Bone marrow (tissue), 2 donors: ENCODE results near the gene NCKAP5.

Experiments
- DNase-seq, 2 donors: peaks; one replicate each; lab custom pipeline; 2025; lab: John Stamatoyannopoulos, UW

Gene NCKAP5

DNA sequence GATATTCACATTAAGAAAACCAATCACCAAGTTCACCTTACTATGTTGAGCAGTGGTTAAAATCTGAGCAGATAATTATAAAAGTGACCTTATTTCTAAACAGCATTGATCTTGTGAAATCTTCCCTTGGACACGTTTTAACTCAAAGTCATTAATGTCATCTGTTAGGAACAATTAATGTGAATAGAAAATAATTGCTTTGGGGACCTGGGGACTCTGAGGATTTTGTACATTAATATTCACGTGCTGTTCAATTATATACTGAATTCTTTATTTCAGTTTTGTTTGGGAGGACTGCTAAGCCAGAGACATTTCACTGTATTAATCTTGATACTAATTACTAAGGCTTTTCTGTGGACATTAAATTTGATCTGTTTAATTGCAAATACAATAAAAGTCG is 771.2 kb downstream of the NCKAP5 start:
- DNase-seq = no peak

DNA sequence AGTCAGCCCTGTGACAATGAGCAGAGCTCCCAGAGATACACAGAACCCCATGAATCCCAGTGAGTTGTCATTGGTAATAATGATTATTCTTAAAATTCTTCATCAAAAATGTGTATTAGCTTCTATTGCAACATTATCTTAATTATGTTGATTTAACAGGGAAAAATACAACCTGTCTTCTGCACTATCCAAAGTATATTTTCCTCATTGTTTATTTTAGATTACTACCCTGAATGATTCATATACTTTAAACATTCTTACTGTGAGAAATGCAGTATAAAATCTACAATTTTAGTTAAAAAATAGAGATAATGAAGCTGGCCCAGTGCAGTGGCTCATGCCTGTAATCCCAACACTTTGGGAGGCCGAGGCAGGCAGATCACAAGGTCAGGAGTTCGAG is 773.0 kb downstream of the NCKAP5 start:
- DNase-seq = no peak

DNA sequence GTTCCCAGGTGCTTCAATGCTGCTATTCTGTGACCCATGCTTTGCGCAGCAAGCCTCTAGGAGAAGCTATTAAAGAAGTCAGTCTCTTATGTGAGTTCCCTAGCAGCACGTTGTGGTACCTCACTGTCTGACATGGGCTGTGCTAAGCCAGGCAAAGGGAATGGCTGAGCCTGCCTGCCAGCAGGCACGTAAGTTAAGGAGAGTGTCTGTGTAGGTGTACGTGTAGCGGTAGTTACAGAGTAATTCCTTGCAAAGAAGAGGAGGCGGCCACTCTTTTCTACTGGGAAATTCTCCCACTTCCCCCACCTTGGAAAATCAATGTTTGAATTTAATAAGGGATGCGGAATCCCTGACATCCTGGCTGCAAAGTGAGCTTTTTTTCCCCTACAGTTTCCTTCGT is 774.7 kb downstream of the NCKAP5 start:
- no peak for DNase-seq

DNA sequence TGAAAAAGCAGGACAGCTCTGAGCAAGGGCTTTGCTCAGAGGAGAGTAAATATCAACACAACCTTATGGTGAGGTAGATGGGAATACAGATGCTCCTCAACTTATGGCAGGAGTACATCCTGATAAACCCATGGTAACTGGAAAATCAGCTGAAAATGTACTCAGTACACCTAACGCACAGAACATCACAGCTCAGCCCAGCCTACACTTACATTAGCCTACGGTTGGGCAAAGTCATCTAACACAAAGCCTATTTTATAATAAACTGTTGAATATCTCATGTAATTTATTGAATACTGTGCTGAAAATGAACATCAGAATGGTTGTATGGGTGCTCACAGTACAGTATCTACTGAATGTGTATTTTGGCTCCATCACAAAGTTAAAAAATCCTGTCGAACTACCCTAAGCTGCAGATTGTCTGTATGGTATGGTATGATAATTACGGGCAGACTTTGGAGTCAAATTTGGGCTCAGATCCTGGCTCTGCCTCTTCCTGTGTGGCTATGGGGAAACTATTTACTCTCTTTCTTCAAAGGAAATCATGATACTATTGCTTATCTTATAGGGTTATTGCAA is 778.0 kb downstream of the NCKAP5 start:
- DNase-seq = no peak

DNA sequence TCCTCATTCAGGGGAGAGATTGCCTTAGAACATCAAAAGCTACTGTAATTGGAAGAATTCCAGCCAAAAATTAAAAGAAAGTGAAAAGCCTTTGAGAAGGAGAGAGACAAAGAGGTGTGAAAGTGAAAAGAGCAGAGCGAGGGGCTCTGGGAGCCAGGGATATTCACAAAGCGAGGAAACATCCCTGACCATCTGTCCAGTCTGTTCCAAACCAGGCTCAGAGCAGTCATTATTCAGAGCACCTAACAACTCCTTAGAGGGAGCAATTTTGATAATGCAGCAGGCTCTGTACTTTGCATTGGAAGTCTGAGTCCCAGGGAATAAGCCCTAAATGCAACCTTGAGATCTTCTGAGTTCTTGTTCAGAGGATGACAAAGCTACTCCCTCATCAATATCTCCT is 779.2 kb downstream of the NCKAP5 start:
- no peak for DNase-seq

DNA sequence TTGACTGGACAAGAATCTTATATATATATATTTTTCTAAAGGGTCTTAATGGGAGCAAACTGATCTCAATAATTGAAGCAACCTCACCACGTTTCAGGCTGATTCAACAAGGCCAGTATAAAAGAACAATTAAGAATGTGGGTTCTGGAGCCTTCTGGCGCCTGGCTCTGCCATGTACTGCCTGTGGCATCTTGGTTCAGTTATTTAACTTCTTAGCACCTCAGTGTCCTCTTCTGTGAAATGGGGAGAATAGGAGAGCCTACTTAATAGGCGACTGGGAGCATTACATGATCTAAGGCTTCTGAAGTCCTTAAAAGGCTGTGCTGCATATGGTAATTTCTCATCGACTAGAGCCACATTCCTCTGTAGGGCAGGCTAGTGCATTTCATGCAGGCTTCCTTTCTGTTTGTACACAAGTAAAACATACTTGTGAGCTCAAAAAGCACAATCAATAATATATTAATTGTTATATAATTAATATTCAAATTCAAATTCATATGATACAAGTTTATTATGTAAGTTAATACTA is 779.9 kb downstream of the NCKAP5 start:
- DNase-seq = no peak

DNA sequence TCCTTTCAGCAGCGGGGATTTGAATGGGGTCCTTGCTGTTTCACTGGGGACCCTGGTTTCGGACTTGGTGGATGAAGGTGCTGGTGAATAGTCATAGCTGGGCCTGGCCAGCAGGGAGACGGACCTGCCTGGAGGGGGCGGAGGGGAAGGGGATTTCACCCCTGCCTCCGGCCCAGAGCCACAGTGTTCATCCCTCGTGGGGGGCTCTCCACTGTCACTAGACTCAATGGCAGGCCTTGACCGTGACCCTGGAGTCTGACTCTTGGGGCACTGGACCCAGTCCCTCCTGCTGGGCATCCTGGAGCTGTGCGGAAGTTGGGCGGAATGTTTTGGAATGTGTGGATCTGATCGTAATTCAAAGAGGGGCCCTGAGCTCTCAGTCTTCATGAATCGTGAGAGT is 784.4 kb downstream of the NCKAP5 start:
- DNase-seq = no peak

DNA sequence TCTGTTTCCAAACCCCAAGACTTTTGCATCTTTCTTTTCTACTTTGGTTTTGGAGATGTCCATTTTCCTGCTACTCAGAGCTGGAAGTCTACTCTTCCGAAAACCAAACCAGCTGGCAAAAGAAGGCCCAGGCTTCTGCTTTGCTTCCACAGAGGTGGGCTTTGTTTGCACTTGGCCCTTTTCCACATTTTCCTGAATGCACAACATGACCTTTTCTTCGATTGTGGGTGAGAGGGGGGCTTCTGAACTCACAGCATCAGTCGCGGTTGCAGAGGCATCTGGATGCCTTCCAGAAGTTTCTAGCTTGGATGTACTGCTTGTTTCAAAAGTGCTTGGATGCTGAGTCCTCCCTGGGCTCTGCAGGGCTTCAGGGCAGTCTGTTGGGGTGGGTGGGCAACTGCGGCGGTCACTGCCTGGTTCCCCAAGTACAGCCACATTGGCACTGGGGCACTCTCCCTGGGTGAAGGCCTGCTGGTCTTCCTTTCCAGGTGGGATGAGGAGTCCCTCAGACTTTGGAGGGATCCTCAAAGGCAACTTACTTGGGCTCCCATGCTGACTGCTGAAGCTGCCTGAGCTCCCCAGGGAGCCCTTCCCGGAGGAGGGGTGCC is 786.0 kb downstream of the NCKAP5 start:
- DNase-seq = no peak

DNA sequence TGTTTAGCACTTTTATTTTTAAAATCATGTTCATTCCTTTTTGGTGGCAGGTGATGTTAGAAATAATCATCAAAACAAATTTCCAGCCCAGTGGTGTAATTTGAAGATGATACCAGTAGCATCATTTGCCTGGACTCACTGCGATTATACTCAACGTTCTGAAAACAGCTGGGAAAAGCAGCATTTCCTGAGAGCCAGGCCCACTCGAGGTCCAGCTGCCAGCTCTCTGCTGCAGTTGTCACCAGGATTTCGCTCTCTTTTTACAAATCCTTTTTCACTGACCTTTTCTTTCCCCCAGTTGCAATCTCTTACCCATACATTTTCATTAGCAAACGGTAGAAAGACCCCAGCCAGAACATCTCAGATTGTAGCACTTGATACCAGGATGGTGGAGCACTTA is 787.6 kb downstream of the NCKAP5 start:
- no peak for DNase-seq

DNA sequence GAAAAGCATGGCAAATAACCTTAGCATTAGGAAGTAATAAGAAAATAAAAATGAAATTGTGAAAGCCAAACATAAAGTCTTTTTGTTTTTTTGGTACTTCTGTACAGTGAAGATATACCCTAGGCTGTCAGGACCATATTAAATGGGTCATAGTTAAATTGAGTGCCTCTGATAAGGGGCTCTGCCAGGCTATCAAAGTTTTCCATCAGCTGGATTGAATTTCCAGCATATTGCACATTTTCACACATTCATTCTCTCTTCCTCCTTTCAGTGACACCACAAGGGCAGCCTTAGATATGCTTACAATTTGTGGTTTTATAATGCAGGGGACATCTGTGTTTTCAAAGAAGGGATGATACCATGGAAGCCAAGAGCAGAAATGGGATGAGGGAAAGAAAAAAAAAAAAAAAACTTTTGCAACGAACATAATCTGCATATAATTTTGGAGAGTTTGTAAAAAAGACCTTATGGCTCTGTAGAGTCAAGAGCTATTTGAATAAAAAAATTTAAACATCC is 789.0 kb downstream of the NCKAP5 start:
- no peak for DNase-seq

DNA sequence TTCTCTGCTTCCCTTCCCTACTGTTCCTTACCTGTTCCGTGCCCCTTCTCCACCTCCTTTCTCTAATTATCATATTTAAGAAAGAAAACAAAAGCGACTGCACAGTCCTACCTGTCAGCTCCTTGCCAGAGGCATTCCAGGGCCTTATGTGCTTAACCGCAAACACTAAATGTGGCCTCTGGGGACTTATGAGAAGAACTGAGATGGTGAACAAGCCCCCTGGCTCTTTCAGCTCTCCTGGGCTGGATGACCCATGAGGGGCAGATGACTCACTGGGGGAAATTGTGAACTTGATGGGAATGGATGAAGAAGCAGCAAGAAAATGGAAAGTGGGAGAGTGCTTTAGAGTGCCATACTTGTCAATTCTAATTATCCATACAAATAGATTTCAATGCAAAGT is 792.0 kb downstream of the NCKAP5 start:
- DNase-seq = no peak

DNA sequence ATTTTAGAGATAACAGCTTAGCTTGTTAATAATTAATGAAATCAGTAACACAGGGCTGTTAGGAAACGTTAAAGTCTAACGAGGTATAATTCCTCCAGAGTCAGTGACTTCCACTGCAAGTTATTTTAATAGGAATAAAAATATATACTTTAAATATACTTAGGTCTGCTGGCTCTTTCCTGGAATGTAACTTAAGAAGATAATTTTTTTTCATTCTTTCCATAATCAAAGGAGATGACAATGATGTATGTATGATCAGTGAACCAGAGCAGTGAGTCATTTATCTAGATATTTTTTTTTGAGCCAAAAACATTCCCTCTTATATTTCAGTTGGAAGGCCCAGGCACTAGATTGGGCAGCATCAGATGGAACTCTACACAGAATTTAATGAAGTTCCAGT is 794.1 kb downstream of the NCKAP5 start:
- no peak for DNase-seq

DNA sequence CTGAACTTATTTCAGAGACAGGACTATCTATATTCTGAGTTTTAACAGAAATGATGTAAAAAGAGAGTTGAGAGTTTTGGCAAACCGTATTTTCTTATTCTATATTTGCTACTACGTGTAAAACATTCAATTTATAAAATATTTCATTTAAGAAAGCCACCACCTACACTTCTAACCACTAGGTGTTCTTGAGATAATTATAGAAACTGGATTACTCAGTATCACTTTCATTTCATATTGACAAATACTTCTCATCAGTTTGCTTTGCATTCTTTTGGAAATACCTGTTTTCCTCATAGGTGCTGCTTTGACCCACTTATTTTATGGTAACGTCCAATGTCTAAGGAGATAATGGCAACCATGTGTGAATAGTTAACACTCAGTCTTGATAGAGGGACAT is 794.9 kb downstream of the NCKAP5 start:
- DNase-seq = no peak

DNA sequence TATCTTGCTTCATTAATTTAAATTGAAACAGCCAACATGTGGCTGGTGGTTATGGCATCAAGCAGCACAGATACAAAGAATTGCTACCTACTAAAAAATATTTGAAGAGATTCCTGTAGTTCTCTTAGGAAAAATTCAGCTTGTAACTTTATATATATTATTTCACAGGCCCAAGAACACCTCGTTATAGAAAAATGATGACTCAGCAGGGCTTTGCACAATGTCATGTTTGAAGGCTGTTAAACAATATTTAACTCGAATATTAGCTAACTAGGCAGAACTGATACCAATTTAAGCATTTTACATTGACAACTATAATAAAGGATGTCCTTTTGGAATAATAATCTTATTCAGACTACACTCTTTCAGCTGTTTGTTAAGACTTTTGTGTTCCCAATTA is 795.9 kb downstream of the NCKAP5 start:
- no peak for DNase-seq

DNA sequence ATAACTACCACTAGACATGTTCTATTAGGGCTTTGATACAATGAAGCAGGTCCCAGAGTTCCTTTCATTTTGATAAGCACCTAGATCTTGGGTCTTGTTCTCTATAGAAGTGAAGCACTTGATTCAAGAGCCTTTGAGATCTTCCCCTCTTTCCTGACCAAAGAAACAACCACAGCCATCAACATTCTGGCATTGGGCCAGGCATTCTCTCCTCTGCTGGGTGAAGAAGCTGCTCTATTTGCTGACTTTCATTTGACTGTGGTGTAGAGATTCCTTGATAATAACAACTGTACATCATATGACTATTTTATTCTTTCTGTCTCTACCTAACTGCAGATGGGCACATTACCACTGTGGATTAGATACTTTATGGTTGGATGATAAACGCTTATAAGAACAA is 801.7 kb downstream of the NCKAP5 start:
- DNase-seq = no peak

DNA sequence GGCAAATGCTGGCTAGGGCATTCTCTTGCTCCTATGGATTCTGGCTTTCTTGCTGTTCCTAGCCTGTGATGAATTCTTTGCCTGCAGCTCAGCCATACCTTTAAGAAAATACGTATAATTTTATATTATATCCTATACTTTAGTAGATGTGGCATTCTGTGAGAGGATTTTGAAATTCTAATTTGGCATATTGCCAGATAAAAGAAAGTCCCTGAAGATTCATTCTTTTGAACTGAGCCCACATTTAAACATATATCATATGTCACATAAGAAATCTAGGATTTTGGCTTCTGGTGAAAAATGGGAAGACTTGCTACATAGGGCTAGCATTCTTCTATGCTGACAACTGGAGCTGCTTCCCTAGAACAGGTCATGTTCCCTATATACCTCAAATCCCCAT is 806.8 kb downstream of the NCKAP5 start:
- no peak for DNase-seq

DNA sequence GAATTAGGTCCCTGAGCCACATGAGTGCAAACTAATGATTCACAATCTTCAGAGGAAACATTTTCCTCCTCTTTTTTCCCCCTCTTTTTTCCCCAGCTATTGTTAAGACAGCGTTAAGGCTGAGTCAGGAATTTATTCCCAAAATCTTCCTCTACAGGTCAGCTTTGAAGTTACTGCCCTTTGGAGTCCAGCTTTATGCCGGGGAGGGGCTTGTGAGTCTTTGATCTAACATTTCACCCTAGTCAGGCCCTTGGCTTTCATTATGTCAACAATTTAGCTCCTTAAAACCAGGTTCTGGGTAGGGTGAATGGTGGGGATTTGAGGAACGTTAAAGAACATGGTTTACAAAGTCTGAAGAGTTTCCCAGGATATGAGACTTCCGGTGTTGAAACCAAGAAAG is 807.3 kb downstream of the NCKAP5 start:
- no peak for DNase-seq

DNA sequence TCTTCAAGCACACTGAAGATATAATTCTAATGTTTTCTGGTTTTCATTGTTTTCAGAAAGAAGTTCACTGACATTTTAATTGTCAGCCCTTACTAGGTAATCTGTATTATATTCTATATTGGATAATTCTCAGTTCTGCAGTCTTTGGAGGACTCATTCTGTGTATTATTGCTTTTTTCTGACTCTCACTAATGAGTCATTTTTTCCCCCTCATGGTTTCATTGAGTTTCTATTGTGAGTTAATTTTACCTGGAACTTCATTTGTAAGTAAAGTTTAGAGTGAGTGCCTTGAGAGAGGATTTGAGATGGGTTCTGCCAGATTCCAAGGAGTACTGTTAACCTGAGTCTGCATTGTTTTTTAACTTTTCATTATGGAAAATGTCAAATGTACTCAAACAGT is 807.9 kb downstream of the NCKAP5 start:
- no peak for DNase-seq

DNA sequence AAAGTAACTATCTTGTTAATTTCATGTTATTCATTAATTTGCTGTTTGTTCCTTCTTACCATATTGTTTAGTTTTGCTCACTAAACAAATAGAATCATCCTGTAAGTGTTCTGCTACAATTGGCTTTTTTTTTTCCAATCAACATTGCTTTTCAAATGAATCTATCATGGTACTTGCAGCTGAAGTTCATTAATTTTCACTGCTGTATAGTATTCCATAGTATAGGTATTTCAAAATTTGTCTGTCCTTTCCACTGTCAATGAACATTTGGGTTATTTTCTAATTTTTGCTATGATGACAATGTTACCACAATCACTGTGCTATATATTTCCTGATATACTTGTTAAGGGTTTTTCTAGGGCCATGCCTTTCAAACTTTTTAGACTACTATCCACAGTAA is 809.3 kb downstream of the NCKAP5 start:
- no peak for DNase-seq

DNA sequence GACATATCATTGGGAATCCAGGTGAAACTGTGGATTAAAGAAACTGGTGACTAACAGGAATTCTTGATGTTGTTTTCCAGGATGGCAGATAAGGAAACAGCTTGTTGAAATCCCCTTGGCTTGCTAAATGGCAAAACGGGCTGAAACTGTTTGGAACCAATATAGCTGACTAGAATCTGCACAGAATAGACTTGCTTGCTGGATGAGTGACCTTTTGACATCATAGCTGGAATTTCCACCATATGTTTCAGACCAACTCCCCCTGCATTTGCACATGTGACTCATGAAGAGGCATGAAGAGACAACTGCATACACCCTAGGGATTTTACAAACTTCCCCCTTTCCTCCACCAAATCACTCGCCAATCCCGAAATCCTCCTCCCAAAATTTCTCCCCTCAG is 810.6 kb downstream of the NCKAP5 start:
- no peak for DNase-seq

DNA sequence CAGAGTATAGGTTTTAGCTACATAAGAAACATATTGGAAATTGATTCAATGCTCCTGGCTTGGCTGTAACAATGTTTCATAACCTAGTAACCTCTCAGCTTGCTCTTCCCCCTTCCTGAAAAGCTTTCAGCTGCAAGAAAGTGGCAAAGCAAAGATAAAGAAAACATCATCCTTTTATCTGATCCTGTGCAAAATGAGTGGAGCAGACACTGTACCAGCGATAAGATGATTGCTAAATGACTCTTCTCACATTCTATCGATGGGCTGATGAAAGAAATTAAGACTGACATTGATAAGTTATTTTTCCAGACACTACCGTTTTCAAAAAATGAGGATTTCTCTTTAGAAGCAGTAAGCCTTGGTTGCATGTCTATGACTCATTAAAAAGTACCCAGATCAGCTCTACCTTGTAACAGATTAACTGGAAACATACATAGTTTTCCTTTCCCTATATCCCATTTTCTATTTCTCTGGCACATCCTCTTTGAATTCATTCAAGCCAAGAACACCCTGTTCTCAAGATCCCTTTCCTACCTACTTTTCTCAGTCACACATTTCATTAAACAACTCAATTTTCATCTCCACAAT is 811.2 kb downstream of the NCKAP5 start:
- DNase-seq = no peak

DNA sequence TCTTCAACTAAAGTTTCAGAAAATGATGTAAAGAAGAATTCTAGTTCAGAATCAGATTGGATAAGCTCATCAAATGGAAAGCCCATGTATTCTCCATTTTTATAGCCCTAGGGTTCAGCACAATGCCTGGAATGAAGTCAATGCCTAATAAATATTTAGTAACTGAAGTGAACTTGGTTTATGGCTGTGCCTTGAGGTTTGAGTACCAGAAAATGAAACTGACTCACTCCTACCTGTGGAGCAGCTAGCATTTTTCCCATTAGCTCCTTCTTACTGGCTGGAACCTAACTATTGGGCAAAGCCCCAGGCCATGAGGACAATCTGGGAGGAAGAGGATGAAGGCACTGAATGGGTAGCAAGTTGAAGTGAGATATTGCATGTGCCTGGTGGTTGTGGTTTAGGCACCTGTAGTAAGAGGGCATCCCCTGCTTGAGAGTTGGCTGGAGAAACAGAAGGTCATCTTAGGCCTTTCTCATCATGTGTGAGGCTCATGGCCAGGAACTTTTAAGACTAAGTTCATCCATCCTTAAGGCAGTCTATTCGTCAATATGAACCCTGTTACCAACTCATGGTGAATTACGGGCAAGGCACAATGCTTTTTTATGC is 813.3 kb downstream of the NCKAP5 start:
- DNase-seq = no peak

DNA sequence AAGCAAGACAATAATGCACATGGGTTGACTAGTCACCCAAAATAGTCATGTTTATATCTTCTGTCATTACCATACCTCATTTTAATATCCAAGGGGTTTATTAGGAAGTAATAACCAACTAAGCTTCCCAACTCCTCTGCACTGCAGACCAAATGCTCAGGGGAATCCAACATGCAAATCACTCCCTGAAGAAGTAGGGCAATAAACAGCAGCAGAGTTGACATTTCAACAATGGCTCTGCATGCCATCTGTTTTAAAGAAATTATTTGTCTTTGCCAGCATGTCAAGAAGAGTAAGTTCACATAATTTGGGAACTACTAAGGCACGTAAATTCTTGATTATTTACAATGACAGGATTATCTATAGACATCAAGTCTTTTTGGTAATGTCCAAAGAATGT is 813.9 kb downstream of the NCKAP5 start:
- no peak for DNase-seq
